HG02970 (cell line): ENCODE measurements around the gene ABHD15.
A peak's percentile ranks its signal among the peaks of the same experiment; 100 is the strongest.
"Not testable (repeated sequence)": the region's sequence is repeated elsewhere in the genome, so short reads cannot be mapped to it uniquely, and the experiment has no call there.

ENCODE experiments used
- ATAC-seq: cut with Tn5 transposase; IDR thresholded peaks from one replicate; pipeline ENCODE4 v1.9.1; 2021; ENCODE audit warnings: mild to moderate bottlenecking, moderate library complexity, moderate number of reproducible peaks; ENCODE audit not compliant: unreplicated experiment, low FRiP score

Gene ABHD15

GRCh38 chr17:29571883-29572681, 5.2 kb upstream of the ABHD15 start:
- ATAC-seq = no peak

DNA sequence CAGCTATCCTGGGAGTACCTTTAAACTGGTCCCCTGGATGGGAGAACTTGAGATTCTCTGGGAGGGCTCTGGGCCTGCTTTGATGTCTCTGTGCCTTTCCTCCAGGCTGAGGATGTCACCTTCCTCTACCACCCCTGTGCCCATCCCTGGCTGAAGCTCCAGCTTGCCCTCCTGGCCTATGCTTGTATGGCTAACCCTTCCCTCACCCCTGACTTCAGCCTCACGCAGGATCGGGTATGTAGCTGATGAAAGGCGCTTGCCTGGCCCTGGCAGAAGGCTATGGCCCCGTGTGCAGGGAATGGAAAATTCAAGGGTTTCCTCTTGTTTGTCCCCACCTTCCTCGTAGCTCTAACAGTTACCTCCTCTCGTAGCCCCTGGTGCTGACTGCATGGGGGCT, 4.6 kb upstream of the ABHD15 start:
- ATAC-seq = no peak

DNA sequence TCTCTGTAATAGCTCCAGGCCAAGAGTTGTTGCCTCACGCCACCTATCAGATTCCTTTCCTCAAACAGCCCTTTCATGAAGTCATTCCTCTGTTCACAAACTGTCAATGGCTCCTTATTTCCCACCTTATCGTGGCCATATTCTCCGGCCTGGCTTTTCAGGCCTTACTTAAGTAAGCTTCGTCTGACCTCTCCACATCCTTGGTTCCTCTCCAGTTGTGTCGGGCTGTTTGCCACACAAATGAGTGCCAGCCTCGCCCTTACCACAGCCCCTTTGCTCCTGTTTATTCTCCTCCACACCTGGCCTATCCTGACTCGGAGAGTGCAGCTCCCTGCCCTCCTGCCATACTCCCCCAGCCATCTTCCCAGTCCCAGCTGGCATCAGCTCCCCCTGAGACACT, 3.7 kb upstream of the ABHD15 start:
- ATAC-seq = no peak

DNA sequence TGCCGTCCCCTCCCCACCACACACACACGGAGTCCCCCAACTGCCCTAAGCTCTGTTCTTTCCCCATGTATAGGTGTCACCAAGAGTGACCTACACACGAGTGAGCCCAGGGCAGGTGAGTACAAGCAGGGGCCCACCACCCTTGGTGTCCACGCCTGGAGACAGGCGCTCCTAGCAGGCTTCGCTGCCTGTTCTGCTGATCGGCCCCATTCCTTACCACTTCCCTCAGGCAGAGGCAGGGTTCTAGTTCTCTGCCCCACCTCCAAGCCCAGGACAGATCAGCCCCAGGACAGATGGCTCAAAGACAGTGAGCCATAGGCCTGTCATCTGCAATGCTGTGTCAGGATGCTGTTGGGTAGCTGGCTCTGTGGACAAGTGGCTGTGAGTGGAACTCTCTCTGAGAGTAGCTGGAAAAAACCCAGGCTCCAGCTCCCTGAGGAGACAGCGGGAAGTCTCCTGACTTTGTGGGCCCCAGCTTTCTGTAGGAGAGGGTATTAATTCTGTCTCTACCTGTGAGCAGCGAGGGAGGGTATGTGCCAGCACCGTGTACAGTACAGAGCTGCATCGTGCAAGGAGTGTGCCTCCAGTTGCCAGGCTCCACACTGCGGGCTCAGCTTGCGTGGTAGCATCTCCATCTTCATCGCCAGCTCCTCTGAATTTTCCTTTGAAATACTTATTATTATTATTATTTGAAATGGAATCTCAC, 2.6 kb upstream of the ABHD15 start:
- no peak for ATAC-seq

GRCh38 chr17:29568331-29569244, 1.8 kb upstream of the ABHD15 start, which contains the start of gene TP53I13:
TSS of gene TP53I13 (plus strand) at chr17:29568701. CDS start at chr17:29568759, 58 bp downstream.
- ATAC-seq = peak; percentile 35

GRCh38 chr17:29567554-29568330, 905 bp upstream of the ABHD15 start:
- peak; percentile 35 for ATAC-seq

DNA sequence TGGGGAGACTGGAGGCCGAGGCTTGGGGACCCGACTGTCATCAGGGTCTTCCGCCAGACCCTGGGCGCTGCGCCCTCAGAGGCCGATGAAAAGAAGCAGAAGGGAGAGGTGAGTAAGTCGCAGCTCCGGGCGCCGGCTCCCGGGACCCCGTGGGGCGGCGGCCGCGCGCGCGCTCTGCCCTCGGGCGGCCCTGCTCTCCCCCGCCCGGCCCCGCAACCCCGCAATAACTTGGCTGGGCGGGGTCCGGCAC, 392 bp upstream of the ABHD15 start:
- ATAC-seq = peak; percentile 1

- peak; percentile 14 for ATAC-seq
Measured at GRCh38 chr17:29565643-29566472, 979 bp downstream of the ABHD15 start.

DNA sequence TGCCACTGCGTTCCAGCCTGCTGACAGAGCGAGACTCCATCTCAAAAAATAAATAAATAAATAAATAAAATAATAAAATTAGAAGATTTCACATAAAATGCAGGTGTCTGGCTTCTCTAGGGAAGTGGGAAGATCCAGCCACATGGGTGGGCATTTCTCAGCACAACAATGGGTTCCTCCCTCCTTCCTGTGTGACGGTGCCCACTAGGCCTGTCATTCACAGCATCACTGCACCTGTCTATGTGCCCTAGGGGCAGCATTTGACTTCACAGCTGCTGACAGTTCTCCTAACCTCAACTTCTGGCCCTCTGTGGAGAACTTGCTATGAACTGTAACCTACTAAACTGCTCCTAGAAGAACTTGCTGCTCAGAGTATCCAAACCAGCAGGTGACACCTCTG, 3.0 kb downstream of the ABHD15 start:
- no peak for ATAC-seq

DNA sequence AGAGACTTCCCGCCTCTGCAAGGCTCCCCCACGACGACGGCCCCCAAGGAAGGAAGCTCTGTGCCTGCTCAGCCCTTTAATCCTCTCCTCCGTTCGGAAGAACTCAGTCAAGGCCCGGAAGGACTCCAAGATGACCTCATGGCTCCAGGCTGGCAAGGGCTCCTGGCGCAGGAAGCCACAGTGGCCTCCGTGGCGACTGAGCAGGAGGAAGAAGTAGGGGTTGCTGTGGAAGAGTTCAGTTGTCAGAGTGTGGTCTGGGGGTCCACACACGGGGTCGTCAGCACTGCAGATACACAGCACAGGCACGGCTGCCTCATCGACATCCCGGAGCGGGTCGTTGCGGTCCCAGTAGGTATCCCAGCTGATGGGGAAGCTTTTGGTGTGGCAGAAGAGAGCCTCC, 4.2 kb downstream of the ABHD15 start:
- no peak for ATAC-seq

GRCh38 chr17:29561554-29562517, 5.0 kb downstream of the ABHD15 start:
- ATAC-seq = no peak

GRCh38 chr17:29560316-29560715, 6.5 kb downstream of the ABHD15 start:
- ATAC-seq = no peak

DNA sequence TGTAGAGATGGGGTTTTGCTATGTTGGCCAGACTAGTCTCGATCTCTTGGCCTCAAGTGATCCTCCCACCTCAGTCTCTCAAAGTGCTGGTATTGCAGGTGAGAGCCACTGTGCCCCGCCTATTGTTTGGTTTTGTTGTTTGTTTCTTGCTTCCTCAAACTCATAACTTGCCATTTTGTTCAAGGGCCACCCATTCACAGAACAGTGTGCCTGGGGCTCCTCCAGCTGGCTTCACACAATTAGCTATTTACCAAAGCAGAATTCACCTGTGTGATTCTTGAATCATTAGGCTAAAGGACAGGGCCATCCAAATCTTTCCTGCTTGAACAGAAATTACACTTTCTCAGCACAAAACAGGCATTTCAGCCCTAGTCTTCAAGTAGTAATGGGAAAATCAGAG, 7.2 kb downstream of the ABHD15 start:
- no peak for ATAC-seq

DNA sequence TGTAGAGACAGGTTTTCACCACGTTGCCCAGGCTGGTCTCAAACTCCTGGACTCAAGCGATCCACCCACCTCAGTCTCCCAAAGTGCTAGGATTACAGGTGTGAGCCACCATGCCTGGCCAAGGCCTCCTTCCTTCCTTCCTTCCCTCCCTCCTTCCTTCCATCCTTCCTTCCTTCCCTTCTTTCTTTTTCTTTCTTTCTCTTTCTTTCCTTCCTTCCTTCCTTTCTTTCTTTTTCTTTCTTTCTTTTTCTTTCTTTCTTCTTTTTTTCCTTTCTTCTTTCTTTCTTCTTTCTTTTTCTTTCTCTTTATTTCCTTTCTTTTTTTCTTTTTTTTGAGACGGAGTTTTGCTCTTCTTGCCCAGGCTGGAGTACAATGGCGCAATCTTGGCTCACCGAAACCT, 8.7 kb downstream of the ABHD15 start:
- not testable (repeated sequence) for ATAC-seq

- no peak for ATAC-seq
Measured at GRCh38 chr17:29557739-29558116, 9.1 kb downstream of the ABHD15 start.

DNA sequence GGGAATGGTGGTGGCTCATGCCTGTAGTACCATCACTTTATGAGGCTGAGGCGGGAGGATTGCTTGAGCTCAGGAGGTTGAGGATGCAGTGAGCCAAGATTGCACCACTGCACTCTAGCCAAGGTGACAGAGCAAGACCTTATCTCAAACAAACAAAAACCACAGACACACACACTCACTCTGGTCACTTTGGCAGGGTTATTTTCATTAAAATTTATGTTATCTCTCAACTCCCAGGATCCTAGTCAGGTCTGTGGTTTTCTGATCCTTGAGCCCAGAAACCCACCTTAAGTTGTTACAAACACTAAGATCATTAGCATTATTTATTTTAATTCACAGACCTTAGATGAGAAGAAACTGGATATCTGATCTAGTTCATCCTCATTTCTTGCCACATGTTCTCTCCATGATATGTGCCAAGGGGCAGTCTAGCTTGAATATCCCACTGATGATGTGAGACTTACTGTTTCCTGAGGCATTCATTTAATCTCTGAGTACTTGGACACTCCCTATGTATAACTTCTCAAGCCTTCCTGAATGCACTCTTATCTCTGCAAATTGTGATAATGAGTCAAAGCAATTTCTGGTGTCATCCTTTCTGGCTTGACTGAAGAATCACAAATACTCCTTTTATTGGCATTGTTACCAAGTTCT, 9.6 kb downstream of the ABHD15 start:
- ATAC-seq = no peak

DNA sequence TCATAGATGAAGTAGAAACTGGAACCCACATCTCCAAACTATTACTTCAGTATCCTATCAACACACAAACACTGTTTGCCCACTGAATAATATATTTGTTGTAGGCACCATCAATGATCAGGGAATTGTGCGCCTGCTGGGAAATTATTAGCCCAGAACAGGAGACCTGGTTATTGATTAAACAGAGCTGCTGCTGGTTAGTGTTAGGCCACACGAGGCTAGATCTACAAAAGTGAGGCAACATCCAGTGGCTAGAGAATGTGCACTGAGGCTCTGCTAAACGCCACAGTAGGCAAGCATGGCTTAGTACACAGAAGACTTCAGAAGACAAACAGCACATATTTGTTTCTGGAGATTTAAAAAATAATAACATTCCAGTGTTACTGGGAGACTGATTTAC, 11.0 kb downstream of the ABHD15 start:
- ATAC-seq = no peak
